Spleen (tissue), 7 donors: ENCODE data around the gene MAP1LC3B.

ENCODE experiments used
- CTCF ChIP-seq, 11 experiments: fragments of 200-600 bp in 7 of 11; fragments of 450-650 bp in 4 of 11; sonication (generic) in 4 of 11; IDR thresholded peaks in 8 of 11; conservative IDR thresholded peaks in 3 of 11; 1 replicate in 7 of 11; 2 replicates in 4 of 11; pipeline versions ENCODE4 v1.4.0 to v1.8.0; 2016 to 2021; ENCODE audit warnings: antibody characterized with exemption in 11 of 11, inconsistent platforms in 4 of 11, mild to moderate bottlenecking in 1 of 11
- POLR2A ChIP-seq, 3 donors: fragments of 450-650 bp; IDR thresholded peaks; one replicate each; pipeline ENCODE4 v1.5.1; 2017; ENCODE audit warnings: antibody characterized with exemption in 3 of 3, mild to moderate bottlenecking in 1 of 3
- POLR2AphosphoS5 ChIP-seq, 3 donors: sonication (generic); formaldehyde crosslinking; IDR thresholded peaks; one replicate each; pipeline ENCODE4 v1.5.1; 2017; ENCODE audit warnings: antibody characterized with exemption in 3 of 3
- donor health status: DM: no; HTN: no; CAD: no; lungs with moderate emphysema.
- donor health status: DM: no; HTN: no; CAD: no.
- donor health status: DM: no; HTN: no; CAD: no.

DNA sequence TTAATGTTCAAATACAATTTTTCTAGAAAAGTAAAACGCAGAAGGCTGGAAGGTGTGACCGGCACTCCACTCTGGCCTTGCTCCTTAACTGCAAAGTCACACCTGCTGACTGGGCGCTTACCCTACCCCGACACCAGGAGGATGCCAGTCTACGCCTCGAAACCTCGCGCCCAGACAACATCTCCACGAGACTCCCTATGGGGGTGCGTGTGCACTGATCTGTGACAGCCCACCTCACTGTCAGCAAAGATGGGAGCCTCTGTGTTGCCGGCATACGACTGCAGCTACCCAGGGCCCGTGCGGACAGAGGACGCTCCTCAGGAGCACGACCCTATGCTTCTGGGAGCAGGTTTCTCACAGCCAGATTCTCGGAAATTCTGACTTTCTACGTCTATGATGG is 26.1 kb downstream of the MAP1LC3B start:
- TF ChIP-seq CTCF (IDR thresholded peaks at IDR 0.05 in 8 of 11, conservative IDR thresholded peaks at IDR 0.05 in 3 of 11): no peak
- TF ChIP-seq POLR2AphosphoS5 (IDR thresholded peaks at IDR 0.05): no peak
- TF ChIP-seq POLR2A (IDR thresholded peaks at IDR 0.05): no peak
